HG02678 (cell line): ENCODE measurements around the gene ANKRD39.
A peak's percentile ranks its signal among the peaks of the same experiment; 100 is the strongest.
"Not testable (repeated sequence)": the region's sequence is repeated elsewhere in the genome, so short reads cannot be mapped to it uniquely, and the experiment has no call there.

Experiments used
- ATAC-seq: cut with Tn5 transposase; IDR thresholded peaks from one replicate; pipeline ENCODE4 v1.9.1; 2021; ENCODE audit warnings: mild to moderate bottlenecking, moderate library complexity; ENCODE audit not compliant: unreplicated experiment

The ANKRD39 gene

GRCh38 chr2:96857667-96858372 lies at the start of gene ANKRD39:
ANKRD39 (minus strand) TSS chr2:96858016; CDS start chr2:96857987, 29 bp downstream.
- peak; percentile 90 for ATAC-seq

- ATAC-seq: no peak
Measured at GRCh38 chr2:96906729-96907114, 48.9 kb upstream of the ANKRD39 start.

GRCh38 chr2:96903815-96904214 lies 46.0 kb upstream of the ANKRD39 start:
- no peak for ATAC-seq

- no peak for ATAC-seq
Measured at GRCh38 chr2:96903318-96903717, 45.5 kb upstream of the ANKRD39 start.

GRCh38 chr2:96900237-96900636 lies 42.4 kb upstream of the ANKRD39 start:
- ATAC-seq: no peak

GRCh38 chr2:96899413-96899741 lies 41.6 kb upstream of the ANKRD39 start:
- no peak for ATAC-seq

GRCh38 chr2:96898641-96899412 lies 41.0 kb upstream of the ANKRD39 start:
- ATAC-seq: no peak

- no peak for ATAC-seq
Measured at GRCh38 chr2:96898135-96898505, 40.3 kb upstream of the ANKRD39 start.

GRCh38 chr2:96897491-96898134 lies 39.8 kb upstream of the ANKRD39 start:
- no peak for ATAC-seq

GRCh38 chr2:96895746-96896651 lies 38.2 kb upstream of the ANKRD39 start:
- ATAC-seq: no peak

- no peak for ATAC-seq
Measured at GRCh38 chr2:96895032-96895745, 37.4 kb upstream of the ANKRD39 start.

- no peak for ATAC-seq
Measured at GRCh38 chr2:96894151-96894531, 36.3 kb upstream of the ANKRD39 start.

- ATAC-seq: no peak
Measured at GRCh38 chr2:96893289-96894150, 35.7 kb upstream of the ANKRD39 start.

GRCh38 chr2:96891591-96892333 lies 33.9 kb upstream of the ANKRD39 start:
- no peak for ATAC-seq

GRCh38 chr2:96890726-96891385 lies 33.0 kb upstream of the ANKRD39 start:
- ATAC-seq: no peak

- no peak for ATAC-seq
Measured at GRCh38 chr2:96890252-96890651, 32.4 kb upstream of the ANKRD39 start.

GRCh38 chr2:96889502-96889901 lies 31.7 kb upstream of the ANKRD39 start:
- not testable (repeated sequence) for ATAC-seq
